SK-N-SH (cell line): ENCODE data around the gene CALML6.

Source experiments
- RXRA ChIP-seq: IDR thresholded peaks from 2 replicates; pipeline ENCODE4 v1.4.0; 2012; ENCODE audit warnings: low read depth, mild to moderate bottlenecking, borderline replicate concordance
- TF ChIP-seq, protein P1 (sequence below): IDR thresholded peaks from 2 replicates; pipeline ENCODE4 v1.4.0; 2012; ENCODE audit warnings: low read depth
- TF ChIP-seq, protein P2 (sequence below): IDR thresholded peaks from 2 replicates; pipeline ENCODE4 v1.6.1; 2012; ENCODE audit warnings: mild to moderate bottlenecking, low read depth, low read length, moderate library complexity

GRCh38 chr1:1948783-1949182, 33.7 kb downstream of the CALML6 start:
- TF ChIP-seq, protein P1, sequence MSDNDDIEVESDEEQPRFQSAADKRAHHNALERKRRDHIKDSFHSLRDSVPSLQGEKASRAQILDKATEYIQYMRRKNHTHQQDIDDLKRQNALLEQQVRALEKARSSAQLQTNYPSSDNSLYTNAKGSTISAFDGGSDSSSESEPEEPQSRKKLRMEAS = no peak
- TF ChIP-seq, protein P2, sequence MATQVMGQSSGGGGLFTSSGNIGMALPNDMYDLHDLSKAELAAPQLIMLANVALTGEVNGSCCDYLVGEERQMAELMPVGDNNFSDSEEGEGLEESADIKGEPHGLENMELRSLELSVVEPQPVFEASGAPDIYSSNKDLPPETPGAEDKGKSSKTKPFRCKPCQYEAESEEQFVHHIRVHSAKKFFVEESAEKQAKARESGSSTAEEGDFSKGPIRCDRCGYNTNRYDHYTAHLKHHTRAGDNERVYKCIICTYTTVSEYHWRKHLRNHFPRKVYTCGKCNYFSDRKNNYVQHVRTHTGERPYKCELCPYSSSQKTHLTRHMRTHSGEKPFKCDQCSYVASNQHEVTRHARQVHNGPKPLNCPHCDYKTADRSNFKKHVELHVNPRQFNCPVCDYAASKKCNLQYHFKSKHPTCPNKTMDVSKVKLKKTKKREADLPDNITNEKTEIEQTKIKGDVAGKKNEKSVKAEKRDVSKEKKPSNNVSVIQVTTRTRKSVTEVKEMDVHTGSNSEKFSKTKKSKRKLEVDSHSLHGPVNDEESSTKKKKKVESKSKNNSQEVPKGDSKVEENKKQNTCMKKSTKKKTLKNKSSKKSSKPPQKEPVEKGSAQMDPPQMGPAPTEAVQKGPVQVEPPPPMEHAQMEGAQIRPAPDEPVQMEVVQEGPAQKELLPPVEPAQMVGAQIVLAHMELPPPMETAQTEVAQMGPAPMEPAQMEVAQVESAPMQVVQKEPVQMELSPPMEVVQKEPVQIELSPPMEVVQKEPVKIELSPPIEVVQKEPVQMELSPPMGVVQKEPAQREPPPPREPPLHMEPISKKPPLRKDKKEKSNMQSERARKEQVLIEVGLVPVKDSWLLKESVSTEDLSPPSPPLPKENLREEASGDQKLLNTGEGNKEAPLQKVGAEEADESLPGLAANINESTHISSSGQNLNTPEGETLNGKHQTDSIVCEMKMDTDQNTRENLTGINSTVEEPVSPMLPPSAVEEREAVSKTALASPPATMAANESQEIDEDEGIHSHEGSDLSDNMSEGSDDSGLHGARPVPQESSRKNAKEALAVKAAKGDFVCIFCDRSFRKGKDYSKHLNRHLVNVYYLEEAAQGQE = no peak
- no peak for TF ChIP-seq RXRA
